MM.1S (cell line): Measurements from ENCODE around the gene TNRC18.

Experiments used
- DNase-seq: peaks from one replicate; pipeline ENCODE4 v3.0.0-alpha.2; 2015
- H2AFZ ChIP-seq: fragments of 300-600 bp; sonication (generic); 2 replicates; pipeline ENCODE4 v1.6.0; 2016; ENCODE audit warnings: antibody characterized with exemption, low read length
- H3F3A ChIP-seq: fragments of 300-600 bp; sonication (generic); 2 replicates; pipeline ENCODE4 v1.6.1; 2016; ENCODE audit warnings: mild to moderate bottlenecking, antibody characterized with exemption, low read length, moderate library complexity, mixed read lengths; ENCODE audit not compliant: insufficient read depth
- H3K27ac ChIP-seq: fragments of 300-600 bp; sonication (generic); 2 replicates; pipeline ENCODE4 v1.5.1; 2016; ENCODE audit warnings: mild to moderate bottlenecking, low read length
- H3K27me3 ChIP-seq: fragments of 300-600 bp; sonication (generic); replicated peaks from 2 replicates; pipeline ENCODE4 v1.6.0; 2016; ENCODE audit warnings: low read length; ENCODE audit not compliant: insufficient read depth
- H3K36me3 ChIP-seq: fragments of 300-600 bp; sonication (generic); replicated peaks from 2 replicates; pipeline ENCODE4 v1.6.1; 2016; ENCODE audit warnings: mild to moderate bottlenecking, low read length, mixed read lengths; ENCODE audit not compliant: insufficient read depth
- H3K4me1 ChIP-seq: fragments of 300-600 bp; sonication (generic); 2 replicates; pipeline ENCODE4 v1.6.1; 2016; ENCODE audit warnings: low read length, mixed read lengths
- H3K4me2 ChIP-seq: fragments of 300-600 bp; sonication (generic); 2 replicates; pipeline ENCODE4 v1.6.0; 2016; ENCODE audit warnings: low read depth, low read length
- H3K4me3 ChIP-seq: fragments of 300-600 bp; sonication (generic); 2 replicates; pipeline ENCODE4 v1.5.1; 2016; ENCODE audit warnings: low read length, mixed read lengths
- H3K79me2 ChIP-seq: fragments of 300-600 bp; sonication (generic); 2 replicates; pipeline ENCODE4 v1.6.1; 2016; ENCODE audit warnings: mixed run types, low read length, mixed read lengths
- H3K9ac ChIP-seq: fragments of 300-600 bp; sonication (generic); 2 replicates; pipeline ENCODE4 v1.6.1; 2016; ENCODE audit warnings: low read length, mixed read lengths
- H3K9me2 ChIP-seq: fragments of 300-600 bp; sonication (generic); replicated peaks from 2 replicates; pipeline ENCODE4 v1.6.1; 2016; ENCODE audit warnings: mild to moderate bottlenecking, low read length, mixed read lengths; ENCODE audit not compliant: insufficient read depth
- H3K9me3 ChIP-seq: fragments of 300-600 bp; sonication (generic); replicated peaks from 2 replicates; pipeline ENCODE4 v1.6.1; 2016; ENCODE audit warnings: mild to moderate bottlenecking, low read length, mixed read lengths; ENCODE audit not compliant: insufficient read depth
- H4K20me1 ChIP-seq: fragments of 300-600 bp; sonication (generic); 2 replicates; pipeline ENCODE4 v1.6.1; 2016; ENCODE audit warnings: mild to moderate bottlenecking, low read length, moderate library complexity, mixed read lengths; ENCODE audit not compliant: insufficient read depth
- EZH2 ChIP-seq: fragments of 300-600 bp; sonication (generic); optimal IDR thresholded peaks from 2 replicates; pipeline ENCODE3; 2017; ENCODE audit warnings: low read depth, mild to moderate bottlenecking, antibody characterized with exemption, low read length, mixed read lengths
- EZH2phosphoT487 ChIP-seq: fragments of 300-600 bp; sonication (generic); IDR thresholded peaks from 2 replicates; pipeline ENCODE4 v1.6.1; 2018; ENCODE audit warnings: antibody characterized with exemption, low read length
- TF ChIP-seq, protein P1 (sequence below): fragments of 300-600 bp; sonication (generic); IDR thresholded peaks from 2 replicates; pipeline ENCODE4 v1.5.1; 2016; ENCODE audit warnings: antibody characterized with exemption, low read length, mixed read lengths

TNRC18 gene

GRCh38 chr7:5470816-5471215 lies 47.2 kb upstream of the TNRC18 start:
- TF ChIP-seq EZH2 (no peak), EZH2phosphoT487 (no peak)
- TF ChIP-seq, protein P1, sequence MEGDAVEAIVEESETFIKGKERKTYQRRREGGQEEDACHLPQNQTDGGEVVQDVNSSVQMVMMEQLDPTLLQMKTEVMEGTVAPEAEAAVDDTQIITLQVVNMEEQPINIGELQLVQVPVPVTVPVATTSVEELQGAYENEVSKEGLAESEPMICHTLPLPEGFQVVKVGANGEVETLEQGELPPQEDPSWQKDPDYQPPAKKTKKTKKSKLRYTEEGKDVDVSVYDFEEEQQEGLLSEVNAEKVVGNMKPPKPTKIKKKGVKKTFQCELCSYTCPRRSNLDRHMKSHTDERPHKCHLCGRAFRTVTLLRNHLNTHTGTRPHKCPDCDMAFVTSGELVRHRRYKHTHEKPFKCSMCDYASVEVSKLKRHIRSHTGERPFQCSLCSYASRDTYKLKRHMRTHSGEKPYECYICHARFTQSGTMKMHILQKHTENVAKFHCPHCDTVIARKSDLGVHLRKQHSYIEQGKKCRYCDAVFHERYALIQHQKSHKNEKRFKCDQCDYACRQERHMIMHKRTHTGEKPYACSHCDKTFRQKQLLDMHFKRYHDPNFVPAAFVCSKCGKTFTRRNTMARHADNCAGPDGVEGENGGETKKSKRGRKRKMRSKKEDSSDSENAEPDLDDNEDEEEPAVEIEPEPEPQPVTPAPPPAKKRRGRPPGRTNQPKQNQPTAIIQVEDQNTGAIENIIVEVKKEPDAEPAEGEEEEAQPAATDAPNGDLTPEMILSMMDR: no peak
- Histone ChIP-seq H3K4me1 (no peaks in the 10 kb centered on the region), H3K36me3 (no peaks in the 10 kb centered on the region), H3K27ac (no peak overlapping the region), H3K9ac (no peak overlapping the region), H3K9me3 (no peaks in the 10 kb centered on the region), H3K27me3 (no peaks in the 10 kb centered on the region), H4K20me1 (no peaks in the 10 kb centered on the region), H3K4me3 (no peak overlapping the region), H3K9me2 (no peaks in the 10 kb centered on the region), H3F3A (no peaks in the 10 kb centered on the region), H3K4me2 (no peak overlapping the region), H3K79me2 (no peaks in the 10 kb centered on the region), H2AFZ (no peak overlapping the region)
- DNase-seq: no peak

DNA sequence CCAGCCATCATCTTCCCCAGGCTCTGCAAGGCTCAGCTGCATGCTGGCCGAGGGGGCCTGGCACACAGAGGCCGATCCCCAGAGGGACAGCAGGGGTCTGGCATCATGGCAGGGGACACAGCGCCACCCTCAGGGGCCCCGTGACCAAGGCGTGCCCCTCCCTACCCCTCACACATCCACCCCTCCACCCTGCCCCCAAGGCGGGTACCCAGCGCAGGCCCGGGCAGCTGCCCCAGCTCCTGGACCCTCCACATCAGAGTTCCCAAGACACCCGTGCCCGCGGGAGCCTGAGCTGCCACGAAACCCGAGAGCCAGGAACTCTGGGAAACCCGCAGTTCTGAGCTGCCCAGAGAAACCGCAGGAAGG lies 46.5 kb upstream of the TNRC18 start:
- no peaks in the 10 kb centered on the region for H3K9me3 ChIP-seq
- H4K20me1 ChIP-seq: no peaks in the 10 kb centered on the region
- H3K27me3 ChIP-seq: no peaks in the 10 kb centered on the region
- no peak overlapping the region for H3K9ac ChIP-seq
- no peak overlapping the region for H2AFZ ChIP-seq
- no peak overlapping the region for H3K27ac ChIP-seq
- H3K9me2 ChIP-seq: no peaks in the 10 kb centered on the region
- TF ChIP-seq EZH2phosphoT487: no peak
- TF ChIP-seq EZH2: no peak
- TF ChIP-seq, protein P1: no peak
- no peaks in the 10 kb centered on the region for H3K4me1 ChIP-seq
- no peak for DNase-seq
- H3F3A ChIP-seq: no peaks in the 10 kb centered on the region
- no peaks in the 10 kb centered on the region for H3K36me3 ChIP-seq
- no peak overlapping the region for H3K4me2 ChIP-seq
- no peaks in the 10 kb centered on the region for H3K79me2 ChIP-seq
- H3K4me3 ChIP-seq: no peak overlapping the region

- no peaks in the 10 kb centered on the region for H3K4me1 ChIP-seq
- H3K4me2 ChIP-seq: no peak overlapping the region
- H3F3A ChIP-seq: no peaks in the 10 kb centered on the region
- no peaks in the 10 kb centered on the region for H4K20me1 ChIP-seq
- H3K9me3 ChIP-seq: no peaks in the 10 kb centered on the region
- TF ChIP-seq, protein P1: no peak
- TF ChIP-seq EZH2 (no peak), EZH2phosphoT487 (no peak)
- H3K27me3 ChIP-seq: no peaks in the 10 kb centered on the region
- H2AFZ ChIP-seq: no peak overlapping the region
- DNase-seq: no peak
- no peaks in the 10 kb centered on the region for H3K9me2 ChIP-seq
- no peak overlapping the region for H3K4me3 ChIP-seq
- H3K27ac ChIP-seq: no peak overlapping the region
- no peak overlapping the region for H3K9ac ChIP-seq
- no peaks in the 10 kb centered on the region for H3K79me2 ChIP-seq
- H3K36me3 ChIP-seq: no peaks in the 10 kb centered on the region
These were observed 45.9 kb upstream of the TNRC18 start for GRCh38 chr7:5469375-5470166.
